Gastrocnemius medialis (tissue), 4 donors: ENCODE measurements around the gene SLC2A4RG. TPM values are rescaled to one million over a fixed set of nuclear protein-coding genes. Genes with fewer than 3 reads are reported as not detected.

ENCODE experiments used
- ATAC-seq, 2 donors: fragments of 150-250 bp; one replicate each; pipeline ENCODE4 v1.9.1; 2016
- DNase-seq, 2 donors: peaks; one replicate each; pipeline ENCODE4 v3.0.0-alpha.2; 2019
- H3K27ac ChIP-seq, 4 donors: fragments of 200-600 bp; sonication (generic); 1 replicate in 1 of 4; 2 replicates in 3 of 4; pipeline ENCODE4 v1.5.1; 2016 to 2018; ENCODE audit warnings: mild to moderate bottlenecking in 2 of 4, moderate library complexity in 1 of 4
- H3K27me3 ChIP-seq, 3 donors: fragments of 200-600 bp; sonication (generic) in 2 of 3; 1 replicate in 1 of 3; 2 replicates in 2 of 3; pipeline versions ENCODE4 v1.5.1 to v1.6.0; 2016 to 2019; ENCODE audit warnings: mild to moderate bottlenecking in 1 of 3, moderate library complexity in 1 of 3
- H3K36me3 ChIP-seq, 2 donors: fragments of 200-600 bp; sonication (generic) in 1 of 2; one replicate each; pipeline ENCODE4 v1.5.1; 2017 to 2018
- H3K4me1 ChIP-seq, 2 donors: fragments of 200-600 bp; sonication (generic) in 1 of 2; one replicate each; pipeline ENCODE4 v1.5.1; 2016 to 2017; ENCODE audit warnings: mild to moderate bottlenecking in 2 of 2
- H3K4me3 ChIP-seq, 4 donors: fragments of 200-600 bp; sonication (generic) in 3 of 4; 1 replicate in 1 of 4; 2 replicates in 3 of 4; pipeline ENCODE4 v1.5.1; 2016 to 2019; ENCODE audit warnings: mild to moderate bottlenecking in 2 of 4
- H3K9me3 ChIP-seq, 3 donors: fragments of 200-600 bp; sonication (generic) in 2 of 3; 1 replicate in 1 of 3; 2 replicates in 2 of 3; pipeline ENCODE4 v1.5.1; 2016 to 2019
- CTCF ChIP-seq, 5 experiments: fragments of 450-650 bp in 3 of 5; fragments of 200-600 bp in 2 of 5; sonication (generic) in 2 of 5; IDR thresholded peaks in 4 of 5; conservative IDR thresholded peaks in 1 of 5; 1 replicate in 4 of 5; 2 replicates in 1 of 5; pipeline ENCODE4 v1.5.1; 2016 to 2019; ENCODE audit warnings: antibody characterized with exemption in 5 of 5, mild to moderate bottlenecking in 3 of 5, moderate library complexity in 3 of 5
- POLR2A ChIP-seq, 2 donors: fragments of 450-650 bp; IDR thresholded peaks; one replicate each; pipeline ENCODE4 v1.6.1; 2017; ENCODE audit warnings: antibody characterized with exemption in 2 of 2, mild to moderate bottlenecking in 2 of 2, moderate library complexity in 2 of 2
- in situ Hi-C, 4 donors: fragments of 200-750 bp; cut with MboI; loops; one replicate each; pipeline versions ENCODE4 v1.15.0 to v1.8.0; 2017; ENCODE audit warnings: low sequenced_read_pairs in 4 of 4
- intact Hi-C: fragments of 100-400 bp; cut with DNase I; formaldehyde crosslinking; loops from one replicate; pipeline ENCODE4 v1.15.1; 2023; ENCODE audit warnings: low total_unique reads
- total RNA-seq, 4 donors: library from RNA; depleted of rRNA; stranded (reverse); fragments of >200 nt; gene quantifications; one replicate each; pipeline versions ENCODE4 v1.1.0 to v1.2.3, GENCODE V29; 2016

SLC2A4RG gene
- total RNA-seq, 4 donors from 2014 or later = 26.0 to 58.7 (median 39.1) TPM

- Histone ChIP-seq H3K9me3 (no peaks in the 10 kb centered on the region), H3K27ac (no peak within 1 kb of the TSS), H3K4me1 (peaks cover 11 to 24% of the 10 kb centered on the region in 2 donors), H3K4me3 (no peak within 1 kb of the TSS), H3K36me3 (peaks cover 0 to 35% of the 10 kb centered on the region in 2 donors), H3K27me3 (no peaks in the 10 kb centered on the region)
- in situ Hi-C loops (no loop called here), intact Hi-C loops (loop anchor here (5.0 kb wide), 1 partner anchor 94 kb away; no protein-coding TSS in a partner anchor)
- TF ChIP-seq POLR2A (IDR thresholded peaks at IDR 0.05) = no peak
- no peak for TF ChIP-seq CTCF (IDR thresholded peaks at IDR 0.05 in 4 of 5, conservative IDR thresholded peaks at IDR 0.05 in 1 of 5)
- DNase-seq = no peak
- no peak for ATAC-seq
Observed at GRCh38 chr20:63735859-63736718, 3.5 kb upstream of the SLC2A4RG start, which contains the start of gene LIME1. LIME1 (plus strand) TSS chr20:63736664; CDS start chr20:63737550, 886 bp downstream.

- H3K27ac ChIP-seq = no peak overlapping the region
- H3K9me3 ChIP-seq = no peaks in the 10 kb centered on the region
- H3K4me3 ChIP-seq = no peak overlapping the region
- DNase-seq (no peak), ATAC-seq (no peak)
- in situ Hi-C loops (no loop called here), intact Hi-C loops (loop anchor here (5.0 kb wide), 1 partner anchor 95 kb away; no protein-coding TSS in a partner anchor)
- TF ChIP-seq POLR2A (IDR thresholded peaks at IDR 0.05) (no peak), CTCF (IDR thresholded peaks at IDR 0.05 in 4 of 5, conservative IDR thresholded peaks at IDR 0.05 in 1 of 5) (no peak)
- H3K36me3 ChIP-seq = peaks cover 0 to 35% of the 10 kb centered on the region in 2 donors
- H3K4me1 ChIP-seq = peaks cover 17 to 32% of the 10 kb centered on the region in 2 donors
- H3K27me3 ChIP-seq = no peaks in the 10 kb centered on the region
Observed at GRCh38 chr20:63736893-63737694, 2.5 kb upstream of the SLC2A4RG start.

- Histone ChIP-seq H3K9me3 (no peaks in the 10 kb centered on the region), H3K4me3 (no peak overlapping the region), H3K27me3 (no peaks in the 10 kb centered on the region), H3K4me1 (peaks cover 17 to 32% of the 10 kb centered on the region in 2 donors), H3K27ac (no peak overlapping the region), H3K36me3 (peaks cover 0 to 35% of the 10 kb centered on the region in 2 donors)
- TF ChIP-seq CTCF (IDR thresholded peaks at IDR 0.05 in 4 of 5, conservative IDR thresholded peaks at IDR 0.05 in 1 of 5) (no peak), POLR2A (IDR thresholded peaks at IDR 0.05) (no peak)
- ATAC-seq (no peak), DNase-seq (no peak)
- in situ Hi-C loops = no loop called here
- intact Hi-C loops = loop anchor here (5.0 kb wide), 1 partner anchor 95 kb away; no protein-coding TSS in a partner anchor
Observed at GRCh38 chr20:63737695-63737944, 2.0 kb upstream of the SLC2A4RG start.

GRCh38 chr20:63737945-63738686, 1.5 kb upstream of the SLC2A4RG start:
- in situ Hi-C loops = no loop called here
- DNase-seq (no peak), ATAC-seq (no peak)
- peak overlapping the region in 2 of 4 donors; percentile 57 to 91 for H3K4me3 ChIP-seq
- peak overlapping the region; percentile 93 to 99 (median 97) for H3K27ac ChIP-seq
- no peaks in the 10 kb centered on the region for H3K27me3 ChIP-seq
- TF ChIP-seq POLR2A (IDR thresholded peaks at IDR 0.05) = no peak
- H3K36me3 ChIP-seq = peaks cover 0 to 36% of the 10 kb centered on the region in 2 donors
- intact Hi-C loops = loop anchor here (5.0 kb wide), 1 partner anchor 96 kb away; no protein-coding TSS in a partner anchor
- no peaks in the 10 kb centered on the region for H3K9me3 ChIP-seq
- peaks cover 17 to 32% of the 10 kb centered on the region in 2 donors for H3K4me1 ChIP-seq
